HEK293 (cell line): Measurements from ENCODE around the gene GBP5.

ENCODE experiments used
- CTCF ChIA-PET: fragments of 350-600 bp; formaldehyde crosslinking; extraction: SDS; loops from one replicate; lab custom pipeline; 2021; ENCODE audit warnings: antibody characterized with exemption; lab: Yijun Ruan, JAX
- POLR2A ChIA-PET: fragments of 300-600 bp; formaldehyde crosslinking; extraction: SDS; loops from one replicate; lab custom pipeline; 2020; ENCODE audit warnings: antibody characterized with exemption, inconsistent platforms; lab: Yijun Ruan, JAX
- H3K27ac ChIP-seq: fragments of 200-500 bp; sonication (Bioruptor generic); 2 replicates; pipeline ENCODE4 v1.5.1; 2014; ENCODE audit warnings: low read depth, low read length, control low read depth, inconsistent platforms; ENCODE audit errors: extremely low read depth
- H3K36me3 ChIP-seq, 2 experiments: fragments of 200-500 bp in 1 of 2; sonication (Bioruptor generic) in 1 of 2; 1 replicate in 1 of 2; 2 replicates in 1 of 2; pipeline ENCODE4 v1.5.1; 2014 to 2017; ENCODE audit warnings: inconsistent platforms in 2 of 2, low read length in 2 of 2; ENCODE audit not compliant: control insufficient read depth in 2 of 2, insufficient read depth in 1 of 2
- H3K4me1 ChIP-seq: fragments of 200-500 bp; sonication (Bioruptor generic); 2 replicates; pipeline ENCODE4 v1.5.1; 2014; ENCODE audit warnings: mild to moderate bottlenecking, low read length, inconsistent platforms; ENCODE audit not compliant: control insufficient read depth, insufficient read depth
- H3K4me3 ChIP-seq: 2 replicates; pipeline ENCODE4 v1.5.1; 2011; ENCODE audit warnings: low read depth, mild to moderate bottlenecking, control low read depth, low read length, moderate library complexity
- H3K9me3 ChIP-seq: fragments of 200-500 bp; sonication (Bioruptor generic); 2 replicates; pipeline ENCODE4 v1.5.1; 2014; ENCODE audit warnings: low read depth, low read length, inconsistent platforms; ENCODE audit not compliant: control insufficient read depth, insufficient read depth
- GFI1B ChIP-seq: fragments of 450-650 bp; formaldehyde crosslinking; IDR thresholded peaks from 2 replicates; pipeline ENCODE4 v1.5.1; 2016; ENCODE audit warnings: missing biosample characterization, missing genetic modification characterization
- HIC1 ChIP-seq: fragments of 450-650 bp; formaldehyde crosslinking; IDR thresholded peaks from 2 replicates; pipeline ENCODE4 v1.5.1; 2016; ENCODE audit warnings: missing biosample characterization, missing genetic modification characterization
- INSM2 ChIP-seq: fragments of 450-650 bp; formaldehyde crosslinking; IDR thresholded peaks from 2 replicates; pipeline ENCODE4 v1.5.1; 2016; ENCODE audit warnings: missing biosample characterization, missing genetic modification characterization
- KLF9 ChIP-seq: fragments of 450-650 bp; formaldehyde crosslinking; IDR thresholded peaks from 2 replicates; pipeline ENCODE4 v1.5.1; 2016; ENCODE audit warnings: missing biosample characterization, missing genetic modification characterization, low read depth
- OVOL3 ChIP-seq: fragments of 450-650 bp; formaldehyde crosslinking; IDR thresholded peaks from 2 replicates; pipeline ENCODE4 v1.5.1; 2016; ENCODE audit warnings: missing biosample characterization, missing genetic modification characterization
- SP7 ChIP-seq: fragments of 450-650 bp; formaldehyde crosslinking; IDR thresholded peaks from 2 replicates; pipeline ENCODE4 v1.5.1; 2016; ENCODE audit warnings: missing biosample characterization, missing genetic modification characterization
- TSHZ1 ChIP-seq: fragments of 450-650 bp; formaldehyde crosslinking; IDR thresholded peaks from 2 replicates; pipeline ENCODE4 v1.5.1; 2016; ENCODE audit warnings: missing biosample characterization, missing genetic modification characterization, borderline replicate concordance
- ZNF280C ChIP-seq: fragments of 450-650 bp; formaldehyde crosslinking; IDR thresholded peaks from 2 replicates; pipeline ENCODE4 v1.5.1; 2016; ENCODE audit warnings: missing biosample characterization, missing genetic modification characterization
- ZNF292 ChIP-seq: fragments of 450-650 bp; formaldehyde crosslinking; IDR thresholded peaks from 2 replicates; pipeline ENCODE4 v1.5.1; 2016; ENCODE audit warnings: low read depth, missing biosample characterization, missing genetic modification characterization, borderline replicate concordance
- ZNF548 ChIP-seq: fragments of 450-650 bp; formaldehyde crosslinking; IDR thresholded peaks from 2 replicates; pipeline ENCODE4 v1.5.1; 2016; ENCODE audit warnings: missing biosample characterization, missing genetic modification characterization
- ZNF76 ChIP-seq: fragments of 450-650 bp; formaldehyde crosslinking; IDR thresholded peaks from 2 replicates; pipeline ENCODE4; 2016; ENCODE audit warnings: low read depth, missing biosample characterization, missing genetic modification characterization, borderline replicate concordance

GBP5 gene

GRCh38 chr1:89306273-89306672, 33.6 kb upstream of the GBP5 start:
- TF ChIP-seq GFI1B (tag by site-specific recombination) = no peak
- TF ChIP-seq ZNF76 (tag by site-specific recombination) = no peak
- no peak for TF ChIP-seq TSHZ1 (tag by site-specific recombination)
- no peaks in the 10 kb centered on the region for H3K36me3 ChIP-seq
- H3K4me3 ChIP-seq = no peak overlapping the region
- POLR2A ChIA-PET = no interaction called here
- no peak overlapping the region for H3K27ac ChIP-seq
- H3K4me1 ChIP-seq = no peaks in the 10 kb centered on the region
- CTCF ChIA-PET = no interaction called here
- H3K9me3 ChIP-seq = no peaks in the 10 kb centered on the region

- H3K27ac ChIP-seq = no peak overlapping the region
- TF ChIP-seq ZNF548 (tag by site-specific recombination) (no peak), OVOL3 (tag by site-specific recombination) (no peak), KLF9 (tag by site-specific recombination) (no peak), ZNF292 (tag by site-specific recombination) (no peak), HIC1 (no peak), INSM2 (no peak)
- TF ChIP-seq, all 188 proteins: peak for 0
- CTCF ChIA-PET = no interaction called here
- POLR2A ChIA-PET = no interaction called here
- H3K9me3 ChIP-seq = no peaks in the 10 kb centered on the region
- H3K4me3 ChIP-seq = no peak overlapping the region
- no peaks in the 10 kb centered on the region for H3K4me1 ChIP-seq
- H3K36me3 ChIP-seq = no peaks in the 10 kb centered on the region
Observed at GRCh38 chr1:89305493-89305892, 32.8 kb upstream of the GBP5 start.

GRCh38 chr1:89304572-89305230, 32.0 kb upstream of the GBP5 start:
- TF ChIP-seq SP7 = no peak
- no peak for TF ChIP-seq ZNF280C (tag by site-specific recombination)
- Histone ChIP-seq H3K36me3 (no peaks in the 10 kb centered on the region), H3K9me3 (no peaks in the 10 kb centered on the region), H3K27ac (no peak overlapping the region), H3K4me3 (no peak overlapping the region), H3K4me1 (no peaks in the 10 kb centered on the region)
- POLR2A ChIA-PET = no interaction called here
- CTCF ChIA-PET = no interaction called here
